Measurements from ENCODE around the gene ZBTB4. TPM values are rescaled to one million over a fixed set of nuclear protein-coding genes. Genes with fewer than 3 reads are reported as not detected.
"Not testable (repeated sequence)": the region's sequence is repeated elsewhere in the genome, so short reads cannot be mapped to it uniquely, and the experiment has no call there.

Gene ZBTB4
- total and polyA plus RNA-seq, 9 of the 15 experiments (the other 6 are each of a cell fraction or from before 2014, with no cell fraction given), result 0.92 to 6.9 (median 3.3) TPM

GRCh38 chr17:7483255-7484066 lies 4.0 kb upstream of the ZBTB4 start (continued):
- TF ChIP-seq ILF3 (IDR thresholded peaks at IDR 0.05; ENCODE audit: borderline replicate concordance) (no peak), NFYB (IDR thresholded peaks at IDR 0.05; ENCODE audit: extremely low read depth, insufficient read length) (no peak), ZNF23 (CRISPR knock-in tag; IDR thresholded peaks at IDR 0.05) (no peak), ZHX1 (conservative IDR thresholded peaks at IDR 0.05; ENCODE audit: low read length) (no peak), ZNF146 (CRISPR knock-in tag; IDR thresholded peaks at IDR 0.05; ENCODE audit: unreplicated experiment) (no peak), ZNF140 (CRISPR knock-in tag; IDR thresholded peaks at IDR 0.05) (no peak)

- H3K9ac ChIP-seq (ENCODE audit: insufficient read depth in 1 of 2, low read depth in 2 of 2, low read length in 2 of 2), result peak overlapping the region; percentile 96 to 99; a peak in 3 of 4 replicates
- peak overlapping the region; percentile 63 for H3K4me3 ChIP-seq
- ATAC-seq; H4K20me1 ChIP-seq (replicated peaks; ENCODE audit: control insufficient read depth, insufficient read depth, low read length); H3K27me3 ChIP-seq (ENCODE audit: control insufficient read depth in 2 of 2, insufficient read depth in 2 of 2, low read length in 2 of 2); DNase-seq (ENCODE audit: extremely low read depth in 1 of 4, low spot score in 3 of 4); in situ Hi-C loops (cut with MboI); BruUV-seq (replicated peaks); FAIRE-seq; H3K9me3 ChIP-seq (replicated peaks; ENCODE audit: control insufficient read depth, insufficient read depth, low read depth, low read length); H3K9me1 ChIP-seq (ENCODE audit: control insufficient read depth, insufficient read depth, low read length): not testable (repeated sequence)
- CTCF ChIA-PET (ENCODE audit: low intra/inter-chr PET ratio), result interaction anchor here (0.7 kb wide), 1 partner anchor 127 kb away, joined by 5 read pairs; no protein-coding TSS in a partner anchor
- intact Hi-C loops (cut with micrococcal nuclease), result loop anchor here (5.0 kb wide), 3 partner anchors 45 to 130 kb away; partner anchors contain the start of genes FGF11, KCTD11, TMEM102 and TMEM256
- H2AFZ ChIP-seq (ENCODE audit: low read depth, low read length), result 0 out of 2 replicates have a peak overlapping the region, but pooled peaks have one; percentile 99
- peaks cover 12% of the 10 kb centered on the region; the same call in 2 of the 3 replicates for H3K36me3 ChIP-seq (ENCODE audit: control insufficient read depth, insufficient read depth, low read length)
- peak overlapping the region; percentile 100 for H3K27ac ChIP-seq (ENCODE audit: extremely low read depth, low read depth, low read length)
- no CpG with 5 or more reads among the region's 6 CpGs for WGBS (ENCODE audit: insufficient coverage, low coverage, missing lambda C conversion rate)
- peaks cover 58% of the 10 kb centered on the region for H3K79me2 ChIP-seq (ENCODE audit: control insufficient read depth, insufficient read depth, low read length)
- peak overlapping the region; percentile 97 for H3K4me2 ChIP-seq (ENCODE audit: insufficient read depth, low read length)
- POLR2A ChIA-PET, result interaction anchor here (0.7 to 1.3 kb wide), 2 partner anchors 94 to 115 kb away, joined by 3 to 4 read pairs; no protein-coding TSS in a partner anchor
- peaks cover 23 to 52% of the 10 kb centered on the region in 2 experiments; a peak in 4 of 5 replicates for H3K4me1 ChIP-seq (replicated peaks in 1 of 2; ENCODE audit: control insufficient read depth in 2 of 2, insufficient read depth in 2 of 2, low read length in 2 of 2)
These were observed 3.3 kb upstream of the ZBTB4 start for GRCh38 chr17:7482742-7483088.

GRCh38 chr17:7481842-7482741 lies 2.7 kb upstream of the ZBTB4 start:
- H3K79me2 ChIP-seq (ENCODE audit: control insufficient read depth, insufficient read depth, low read length), result peaks cover 58% of the 10 kb centered on the region
- H3K4me3 ChIP-seq; H3K9me1 ChIP-seq (ENCODE audit: control insufficient read depth, insufficient read depth, low read length); H3K4me2 ChIP-seq (ENCODE audit: insufficient read depth, low read length); H2AFZ ChIP-seq (ENCODE audit: low read depth, low read length); BruUV-seq (replicated peaks); H3K27me3 ChIP-seq (ENCODE audit: control insufficient read depth in 2 of 2, insufficient read depth in 2 of 2, low read length in 2 of 2); H3K36me3 ChIP-seq (ENCODE audit: control insufficient read depth, insufficient read depth, low read length); ATAC-seq; FAIRE-seq; DNase-seq (ENCODE audit: extremely low read depth in 1 of 4, low spot score in 3 of 4); CTCF ChIA-PET (ENCODE audit: low intra/inter-chr PET ratio); H3K9me3 ChIP-seq (replicated peaks; ENCODE audit: control insufficient read depth, insufficient read depth, low read depth, low read length); in situ Hi-C loops (cut with MboI); H4K20me1 ChIP-seq (replicated peaks; ENCODE audit: control insufficient read depth, insufficient read depth, low read length): not testable (repeated sequence)
- H3K9ac ChIP-seq (ENCODE audit: insufficient read depth in 1 of 2, low read depth in 2 of 2, low read length in 2 of 2), result peak overlapping the region; percentile 96 to 99; a peak in 3 of 4 replicates
- peaks cover 24 to 55% of the 10 kb centered on the region in 2 experiments; a peak in 4 of 5 replicates for H3K4me1 ChIP-seq (replicated peaks in 1 of 2; ENCODE audit: control insufficient read depth in 2 of 2, insufficient read depth in 2 of 2, low read length in 2 of 2)
- H3K27ac ChIP-seq (ENCODE audit: extremely low read depth, low read depth, low read length), result peak overlapping the region; percentile 100; the same call in 2 of the 3 replicates
- intact Hi-C loops (cut with micrococcal nuclease), result loop anchor here (5.0 kb wide), 3 partner anchors 45 to 130 kb away; partner anchors contain the start of genes FGF11, KCTD11, TMEM102 and TMEM256
- POLR2A ChIA-PET, result interaction anchor here (0.7 to 1.3 kb wide), 2 partner anchors 15 to 78 kb away, joined by 3 read pairs; partner anchors contain the start of gene TMEM256
- WGBS (ENCODE audit: insufficient coverage, low coverage, missing lambda C conversion rate), result 80% methylated on average over 22 of the region's 31 CpGs
